GM19324 (cell line): ENCODE data around the gene SMAD6.

Source experiments
- ATAC-seq: cut with Tn5 transposase; IDR thresholded peaks from one replicate; pipeline ENCODE4 v1.9.1; 2021; ENCODE audit warnings: mild to moderate bottlenecking, moderate library complexity; ENCODE audit not compliant: unreplicated experiment, low FRiP score

The SMAD6 gene

GRCh38 chr15:66702787-66703539 is 927 bp downstream of the SMAD6 start:
- no peak for ATAC-seq

GRCh38 chr15:66703540-66703941 is 1.5 kb downstream of the SMAD6 start:
- no peak for ATAC-seq

- no peak for ATAC-seq
These were observed 2.2 kb downstream of the SMAD6 start for GRCh38 chr15:66704019-66704802.

GRCh38 chr15:66704803-66705153 is 2.7 kb downstream of the SMAD6 start:
- no peak for ATAC-seq

- ATAC-seq = no peak
These were observed 3.5 kb downstream of the SMAD6 start for GRCh38 chr15:66705277-66706146.

GRCh38 chr15:66706225-66706732 is 4.2 kb downstream of the SMAD6 start:
- no peak for ATAC-seq

GRCh38 chr15:66706840-66707239 is 4.8 kb downstream of the SMAD6 start:
- ATAC-seq = no peak

GRCh38 chr15:66707310-66708082 is 5.5 kb downstream of the SMAD6 start:
- ATAC-seq = no peak

GRCh38 chr15:66708389-66708788 is 6.4 kb downstream of the SMAD6 start:
- no peak for ATAC-seq

GRCh38 chr15:66709884-66710283 is 7.8 kb downstream of the SMAD6 start:
- ATAC-seq = no peak

- no peak for ATAC-seq
These were observed 9.2 kb downstream of the SMAD6 start for GRCh38 chr15:66711260-66711659.

GRCh38 chr15:66711862-66712261 is 9.8 kb downstream of the SMAD6 start:
- no peak for ATAC-seq

- no peak for ATAC-seq
These were observed 11.9 kb downstream of the SMAD6 start for GRCh38 chr15:66713843-66714508.

GRCh38 chr15:66714543-66714981 is 12.5 kb downstream of the SMAD6 start:
- no peak for ATAC-seq

- ATAC-seq = no peak
These were observed 13.2 kb downstream of the SMAD6 start for GRCh38 chr15:66715181-66715624.

GRCh38 chr15:66715720-66716655 is 14.0 kb downstream of the SMAD6 start:
- ATAC-seq = no peak

- no peak for ATAC-seq
These were observed 14.6 kb downstream of the SMAD6 start for GRCh38 chr15:66716656-66717020.

- no peak for ATAC-seq
These were observed 16.4 kb downstream of the SMAD6 start for GRCh38 chr15:66718220-66718988.
